HCT116 (cell line): ENCODE measurements around the gene GJB4.

Source experiments
- CTCF ChIP-seq, 3 experiments: fragments of 200-600 bp in 1 of 3; sonication (generic) in 1 of 3; IDR thresholded peaks in 2 of 3; conservative IDR thresholded peaks in 1 of 3; 2 replicates each; pipeline ENCODE4 v1.5.1; 2012 to 2017; ENCODE audit warnings: low read depth in 2 of 3, low read length in 2 of 3, antibody characterized with exemption in 1 of 3, borderline replicate concordance in 1 of 3, control low read depth in 1 of 3, mild to moderate bottlenecking in 1 of 3, mixed read lengths in 1 of 3, mixed run types in 1 of 3, moderate library complexity in 1 of 3; ENCODE audit not compliant: insufficient read depth in 1 of 3
- ELF1 ChIP-seq: IDR thresholded peaks from 2 replicates; pipeline ENCODE4 v1.6.1; 2012; ENCODE audit warnings: low read depth, borderline replicate concordance
- EZH2 ChIP-seq: fragments of 200-600 bp; sonication (generic); IDR thresholded peaks from 2 replicates; pipeline ENCODE4 v1.6.1; 2017; ENCODE audit warnings: antibody characterized with exemption, mixed run types
- MAX ChIP-seq: IDR thresholded peaks from 2 replicates; pipeline ENCODE4 v1.6.1; 2012
- POLR2A ChIP-seq: IDR thresholded peaks from 2 replicates; pipeline ENCODE4 v1.7.0; 2011; ENCODE audit warnings: borderline replicate concordance; ENCODE audit not compliant: insufficient read depth, insufficient read length; ENCODE audit errors: extremely low read depth
- RAD21 ChIP-seq: IDR thresholded peaks from 2 replicates; pipeline ENCODE4 v1.6.1; 2012; ENCODE audit warnings: low read depth, mild to moderate bottlenecking

GRCh38 chr1:34761776-34762307, 2.3 kb downstream of the GJB4 start:
- TF ChIP-seq EZH2 (no peak), RAD21 (no peak), POLR2A (no peak), CTCF (IDR thresholded peaks at IDR 0.05 in 2 of 3, conservative IDR thresholded peaks at IDR 0.05 in 1 of 3; ENCODE audit: borderline replicate concordance in 1 of 3, insufficient read depth in 1 of 3, low read depth in 2 of 3, low read length in 2 of 3) (no peak), ELF1 (no peak), MAX (no peak)
